Activated CD8-positive, alpha-beta memory T cell treated with anti-CD3 and anti-CD28 coated beads, Interleukin-2, amount 10 ng/mL, durations not matched to agents 7 days and 5 days (primary cell): ENCODE results near the gene F13A1. TPM values are rescaled to one million over a fixed set of nuclear protein-coding genes. Genes with fewer than 3 reads are reported as not detected.

ENCODE experiments used
- ATAC-seq: fragments of 150-1000 bp; cut with Tn5 transposase; one replicate; pipeline ENCODE4 v1.10.0; 2021; ENCODE audit warnings: moderate library complexity
- CTCF ChIA-PET: fragments of 350-600 bp; sonication (Branson Sonifier 250); formaldehyde crosslinking; loops from one replicate; lab custom pipeline; 2021; ENCODE audit warnings: antibody characterized with exemption; lab: Charles Lee
- DNase-seq: peaks from one replicate; pipeline ENCODE4 v3.0.0-alpha.2; 2020
- H3K27ac Mint-ChIP-seq: one replicate; pipeline ENCODE4 v1.8.0; 2021; ENCODE audit warnings: mild to moderate bottlenecking, mixed read lengths
- H3K27me3 Mint-ChIP-seq: one replicate; pipeline ENCODE4 v1.8.0; 2021; ENCODE audit warnings: mixed read lengths
- H3K36me3 Mint-ChIP-seq: one replicate; pipeline ENCODE4 v1.8.0; 2021; ENCODE audit warnings: mild to moderate bottlenecking, mixed read lengths
- H3K4me1 Mint-ChIP-seq: one replicate; pipeline ENCODE4 v1.8.0; 2021; ENCODE audit warnings: mixed read lengths
- H3K4me3 Mint-ChIP-seq: one replicate; pipeline ENCODE4 v1.8.0; 2021; ENCODE audit warnings: mild to moderate bottlenecking, moderate library complexity, mixed read lengths
- H3K9me3 Mint-ChIP-seq: one replicate; pipeline ENCODE4 v1.8.0; 2022; ENCODE audit warnings: low read depth, mixed read lengths
- total RNA-seq, 2 experiments: library from RNA; stranded (reverse); gene quantifications; one replicate each; pipeline ENCODE4 v1.2.3, GENCODE V29; 2021

The F13A1 gene
- total RNA-seq, 2 experiments from 2014 or later = not detected

DNA sequence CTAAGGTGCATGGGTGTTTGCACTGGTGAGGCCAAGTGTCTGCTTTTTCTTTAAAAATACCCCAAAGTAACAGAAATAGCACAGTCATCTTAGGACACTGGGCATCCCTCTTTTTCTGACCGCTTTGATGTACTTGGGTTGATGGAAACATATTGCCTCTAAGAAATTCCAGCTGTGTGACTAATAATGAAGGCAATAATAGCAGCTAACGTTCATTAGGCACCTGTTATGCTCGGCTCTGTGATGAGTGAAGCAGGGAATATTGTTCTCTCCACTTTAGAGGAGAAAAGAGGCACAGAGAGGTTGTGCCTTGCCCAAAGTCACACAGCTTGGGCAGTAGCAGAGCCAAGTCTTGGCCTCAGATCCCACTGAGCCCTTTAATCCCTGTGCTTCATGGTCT lies 100.7 kb downstream of the F13A1 start:
- no peaks in the 10 kb centered on the region for H3K27me3 Mint-ChIP-seq
- no peak overlapping the region for H3K4me3 Mint-ChIP-seq
- CTCF ChIA-PET = no interaction called here

DNA sequence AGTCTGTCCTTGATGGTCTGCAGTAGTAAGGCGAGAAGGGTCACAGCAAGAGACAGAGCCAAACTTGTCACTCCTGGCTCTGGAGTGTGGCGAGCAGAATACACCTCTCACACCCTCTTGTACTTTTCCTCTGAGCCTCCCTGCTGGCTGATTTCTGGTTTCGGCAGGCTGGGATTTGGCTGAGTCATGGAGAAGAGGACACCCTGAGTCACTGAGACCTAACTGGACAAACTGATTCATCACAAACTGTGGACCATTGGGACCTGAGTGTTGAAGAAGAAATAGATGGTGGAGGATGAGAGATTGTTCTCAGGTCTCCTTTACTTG lies 101.7 kb downstream of the F13A1 start:
- Mint-ChIP-seq H3K4me1 (no peaks in the 10 kb centered on the region), H3K27ac (no peak overlapping the region), H3K9me3 (no peaks in the 10 kb centered on the region), H3K36me3 (no peaks in the 10 kb centered on the region), H3K27me3 (no peaks in the 10 kb centered on the region), H3K4me3 (no peak overlapping the region)
- ATAC-seq (no peak), DNase-seq (no peak)
- CTCF ChIA-PET = no interaction called here

More for the DNA sequence above, 100.7 kb downstream of the F13A1 start:
- Mint-ChIP-seq H3K27ac (no peak overlapping the region), H3K36me3 (no peaks in the 10 kb centered on the region), H3K4me1 (no peaks in the 10 kb centered on the region), H3K9me3 (no peaks in the 10 kb centered on the region)
- DNase-seq = no peak
- no peak for ATAC-seq

DNA sequence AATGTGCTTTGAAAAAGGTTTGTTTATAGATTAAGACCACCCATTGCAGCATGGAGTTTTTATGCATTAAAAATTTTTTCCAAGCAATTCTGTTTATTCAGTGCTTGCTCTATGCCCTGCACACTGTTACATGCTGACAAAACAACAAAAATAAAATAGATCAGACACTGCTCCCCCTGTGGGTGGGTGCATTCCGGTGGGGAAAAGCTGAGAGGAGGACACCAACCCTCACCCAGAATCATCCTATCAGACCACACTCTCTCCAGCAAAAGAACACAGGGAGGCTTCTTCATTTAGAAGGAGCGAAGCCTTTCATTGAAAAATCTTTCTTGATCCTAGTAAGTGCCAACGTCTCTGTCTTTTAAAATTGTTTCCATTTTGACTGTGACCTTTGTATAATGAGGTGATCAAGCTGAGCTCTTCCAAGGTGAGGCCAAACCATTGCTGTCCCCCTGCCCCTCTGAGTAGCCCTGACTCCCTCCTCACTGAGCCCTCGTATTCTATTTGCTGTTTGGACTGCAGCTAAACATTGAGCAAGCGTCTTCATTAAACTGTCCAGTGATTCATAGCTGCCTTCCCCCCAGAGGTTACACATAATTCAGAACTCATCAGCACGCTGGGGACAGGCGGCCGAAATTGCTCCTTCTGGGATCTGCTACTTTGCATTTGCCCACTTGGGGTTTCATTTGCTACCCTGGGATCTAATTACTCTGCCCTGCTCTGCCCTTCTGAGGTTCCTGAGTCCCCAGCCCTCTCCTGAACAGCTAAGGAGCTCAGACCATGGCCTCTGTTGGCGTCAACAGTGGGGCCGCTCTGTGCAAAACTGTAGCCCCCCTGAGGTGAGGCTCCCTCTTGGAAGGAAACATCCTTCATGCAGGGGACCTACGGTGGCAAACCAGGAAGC lies 102.4 kb downstream of the F13A1 start:
- H3K4me3 Mint-ChIP-seq = no peak overlapping the region
- no peak overlapping the region for H3K27ac Mint-ChIP-seq
- H3K36me3 Mint-ChIP-seq = no peaks in the 10 kb centered on the region
- CTCF ChIA-PET = no interaction called here
- H3K4me1 Mint-ChIP-seq = no peaks in the 10 kb centered on the region
- ATAC-seq (no peak), DNase-seq (no peak)
- no peaks in the 10 kb centered on the region for H3K9me3 Mint-ChIP-seq
- H3K27me3 Mint-ChIP-seq = no peaks in the 10 kb centered on the region

GRCh38 chr6:6210994-6211393 lies 109.5 kb downstream of the F13A1 start:
- Mint-ChIP-seq H3K27ac (no peak overlapping the region), H3K9me3 (no peaks in the 10 kb centered on the region), H3K36me3 (no peaks in the 10 kb centered on the region), H3K4me3 (no peak overlapping the region), H3K27me3 (no peaks in the 10 kb centered on the region), H3K4me1 (no peaks in the 10 kb centered on the region)
- ATAC-seq = no peak
- DNase-seq = no peak
- CTCF ChIA-PET = no interaction called here

DNA sequence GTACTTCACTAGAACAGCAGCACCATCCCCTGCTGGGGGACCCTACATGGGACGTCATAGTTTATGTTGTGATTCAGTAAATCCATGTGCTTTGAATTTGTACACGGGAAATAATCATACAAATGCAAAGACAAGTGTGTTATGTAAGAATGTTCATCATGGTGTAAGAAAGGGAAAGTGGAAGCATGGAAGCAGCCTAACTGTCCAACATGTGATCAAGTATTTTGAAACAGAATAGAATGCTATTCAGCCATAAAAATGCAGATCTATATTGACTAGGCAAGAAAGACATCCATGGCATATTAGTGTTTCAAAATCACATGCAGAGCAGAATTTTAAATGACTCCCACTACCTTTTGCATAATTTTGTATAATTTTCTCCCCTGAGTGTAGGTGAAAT lies 117.6 kb downstream of the F13A1 start:
- Mint-ChIP-seq H3K4me3 (no peak overlapping the region), H3K27me3 (peaks cover 6% of the 10 kb centered on the region), H3K27ac (no peak overlapping the region), H3K9me3 (no peaks in the 10 kb centered on the region), H3K36me3 (no peaks in the 10 kb centered on the region), H3K4me1 (no peaks in the 10 kb centered on the region)
- CTCF ChIA-PET = no interaction called here
- ATAC-seq (no peak), DNase-seq (no peak)

GRCh38 chr6:6201200-6201599 lies 119.3 kb downstream of the F13A1 start:
- H3K27ac Mint-ChIP-seq = no peak overlapping the region
- no peaks in the 10 kb centered on the region for H3K36me3 Mint-ChIP-seq
- no peaks in the 10 kb centered on the region for H3K9me3 Mint-ChIP-seq
- CTCF ChIA-PET = no interaction called here
- H3K4me3 Mint-ChIP-seq = no peak overlapping the region
- peaks cover 6% of the 10 kb centered on the region for H3K27me3 Mint-ChIP-seq
- DNase-seq (no peak), ATAC-seq (no peak)
- H3K4me1 Mint-ChIP-seq = no peaks in the 10 kb centered on the region

- Mint-ChIP-seq H3K27ac (no peak overlapping the region), H3K27me3 (peaks cover 6% of the 10 kb centered on the region), H3K9me3 (no peaks in the 10 kb centered on the region), H3K4me3 (no peak overlapping the region), H3K4me1 (no peaks in the 10 kb centered on the region), H3K36me3 (no peaks in the 10 kb centered on the region)
- CTCF ChIA-PET = no interaction called here
- DNase-seq (no peak), ATAC-seq (no peak)
These were observed 120.8 kb downstream of the F13A1 start for GRCh38 chr6:6199678-6200077.

GRCh38 chr6:6196762-6197161 lies 123.7 kb downstream of the F13A1 start:
- CTCF ChIA-PET = no interaction called here
- ATAC-seq = no peak
- no peaks in the 10 kb centered on the region for H3K27me3 Mint-ChIP-seq

GRCh38 chr6:6195080-6195479 lies 125.4 kb downstream of the F13A1 start:
- Mint-ChIP-seq H3K36me3 (no peaks in the 10 kb centered on the region), H3K4me3 (no peak overlapping the region), H3K27ac (no peak overlapping the region), H3K9me3 (no peaks in the 10 kb centered on the region), H3K27me3 (no peaks in the 10 kb centered on the region), H3K4me1 (no peaks in the 10 kb centered on the region)
- CTCF ChIA-PET = no interaction called here
- ATAC-seq = no peak
- no peak for DNase-seq

More at GRCh38 chr6:6196762-6197161, 123.7 kb downstream of the F13A1 start:
- Mint-ChIP-seq H3K27ac (no peak overlapping the region), H3K4me1 (no peaks in the 10 kb centered on the region), H3K9me3 (no peaks in the 10 kb centered on the region), H3K4me3 (no peak overlapping the region), H3K36me3 (no peaks in the 10 kb centered on the region)
- DNase-seq = no peak

DNA sequence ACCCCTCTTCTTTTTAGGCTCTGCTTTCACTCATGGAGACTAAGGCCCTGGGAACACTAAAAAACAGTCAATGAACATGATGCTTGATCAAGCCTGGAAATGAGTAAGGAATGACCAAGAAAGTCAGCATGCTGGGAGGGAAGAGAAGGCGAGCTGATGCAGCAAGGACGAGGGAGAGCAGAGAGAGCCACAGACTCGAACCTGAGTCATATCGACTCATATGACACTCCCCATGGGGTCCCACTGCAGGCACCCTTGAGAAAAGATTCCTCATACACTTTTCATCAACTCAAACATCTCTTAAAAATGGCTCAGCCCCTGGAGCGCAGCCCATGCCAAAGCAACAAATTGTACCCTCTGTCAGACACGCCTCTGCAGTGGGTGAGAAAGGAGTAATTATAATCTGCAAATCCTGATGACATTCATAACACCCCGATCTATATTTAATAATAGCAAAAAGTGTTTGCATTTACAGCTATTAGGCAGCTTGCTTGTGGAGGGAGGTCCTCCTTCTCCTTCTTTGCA lies 127.2 kb downstream of the F13A1 start:
- DNase-seq (no peak), ATAC-seq (no peak)
- CTCF ChIA-PET = no interaction called here
- H3K27ac Mint-ChIP-seq = no peak overlapping the region
- H3K4me1 Mint-ChIP-seq = no peaks in the 10 kb centered on the region
- no peaks in the 10 kb centered on the region for H3K36me3 Mint-ChIP-seq
- H3K27me3 Mint-ChIP-seq = no peaks in the 10 kb centered on the region
- no peak overlapping the region for H3K4me3 Mint-ChIP-seq
- no peaks in the 10 kb centered on the region for H3K9me3 Mint-ChIP-seq

DNA sequence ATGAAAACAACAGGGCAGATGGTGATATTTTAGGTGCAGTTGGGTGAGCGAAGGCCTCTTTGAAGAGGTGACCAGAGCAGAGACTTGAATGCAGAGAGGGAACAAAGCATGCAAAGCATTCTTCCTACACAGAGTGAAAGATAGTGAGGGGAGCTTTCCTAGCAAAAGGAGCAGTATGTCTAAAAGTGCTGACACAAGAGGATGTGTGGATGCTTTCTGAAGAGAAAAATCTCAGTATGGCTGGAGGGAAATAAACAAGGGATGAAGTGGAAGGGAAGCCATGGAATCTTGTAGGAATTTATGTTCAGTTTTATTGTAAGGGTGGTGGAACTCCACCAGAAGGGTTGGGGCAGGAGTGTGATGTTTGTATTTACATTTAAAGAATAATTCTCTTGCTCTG lies 128.6 kb downstream of the F13A1 start:
- ATAC-seq (no peak), DNase-seq (no peak)
- Mint-ChIP-seq H3K4me1 (no peaks in the 10 kb centered on the region), H3K27me3 (no peaks in the 10 kb centered on the region), H3K4me3 (no peak overlapping the region), H3K36me3 (no peaks in the 10 kb centered on the region), H3K27ac (no peak overlapping the region), H3K9me3 (no peaks in the 10 kb centered on the region)
- CTCF ChIA-PET = no interaction called here

DNA sequence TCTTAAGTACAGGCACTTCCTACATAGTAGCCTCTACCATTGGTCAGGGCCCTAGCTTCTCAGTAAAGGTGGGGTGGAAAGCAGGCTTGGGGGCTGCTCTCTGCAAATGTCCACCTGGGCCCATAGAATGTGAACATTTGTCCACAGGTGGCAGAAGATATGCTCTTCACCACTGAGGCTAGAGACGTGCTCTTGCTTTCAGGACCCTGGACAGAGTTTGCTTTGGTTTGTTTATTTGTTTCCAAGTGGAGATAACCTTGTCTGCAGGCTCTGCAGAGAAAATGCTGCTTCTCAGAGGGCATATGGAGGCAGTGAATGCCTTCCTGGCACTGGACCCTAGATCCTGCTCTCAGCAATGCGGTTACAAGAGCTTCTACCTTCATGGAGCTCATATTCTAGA lies 129.0 kb downstream of the F13A1 start:
- no peaks in the 10 kb centered on the region for H3K9me3 Mint-ChIP-seq
- H3K36me3 Mint-ChIP-seq = no peaks in the 10 kb centered on the region
- no peak for ATAC-seq
- H3K4me1 Mint-ChIP-seq = no peaks in the 10 kb centered on the region
- H3K4me3 Mint-ChIP-seq = no peak overlapping the region
- DNase-seq = no peak
- H3K27ac Mint-ChIP-seq = no peak overlapping the region
- CTCF ChIA-PET = no interaction called here
- H3K27me3 Mint-ChIP-seq = no peaks in the 10 kb centered on the region

DNA sequence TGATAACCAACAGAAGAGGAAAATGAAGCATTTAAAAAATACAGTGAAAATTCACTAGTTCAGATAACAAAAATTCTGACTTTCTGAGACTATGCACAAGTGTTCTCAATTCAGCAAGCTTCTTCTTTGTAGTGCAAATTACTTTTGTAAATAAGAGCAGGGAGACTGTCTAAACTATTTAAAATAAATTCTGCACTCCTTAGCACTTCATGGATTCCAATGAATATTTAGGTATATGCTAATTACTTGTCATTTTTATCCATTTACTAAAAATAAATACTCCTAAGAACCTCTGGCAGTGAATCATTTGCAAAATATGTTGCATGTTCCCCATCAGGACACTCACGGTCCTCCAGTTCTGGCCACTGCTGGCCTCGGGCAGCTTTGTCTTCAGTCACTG lies 139.8 kb downstream of the F13A1 start:
- no peak overlapping the region for H3K27ac Mint-ChIP-seq
- no peak overlapping the region for H3K4me3 Mint-ChIP-seq
- peaks cover 6% of the 10 kb centered on the region for H3K27me3 Mint-ChIP-seq
- no peaks in the 10 kb centered on the region for H3K4me1 Mint-ChIP-seq
- peaks cover 3% of the 10 kb centered on the region for H3K9me3 Mint-ChIP-seq
- CTCF ChIA-PET = no interaction called here
- DNase-seq = no peak
- no peaks in the 10 kb centered on the region for H3K36me3 Mint-ChIP-seq
- no peak for ATAC-seq

GRCh38 chr6:6179858-6180623 lies 140.4 kb downstream of the F13A1 start:
- DNase-seq (no peak), ATAC-seq (no peak)
- no peaks in the 10 kb centered on the region for H3K36me3 Mint-ChIP-seq
- peaks cover 3% of the 10 kb centered on the region for H3K9me3 Mint-ChIP-seq
- no peak overlapping the region for H3K27ac Mint-ChIP-seq
- CTCF ChIA-PET = no interaction called here
- no peak overlapping the region for H3K4me3 Mint-ChIP-seq
- H3K27me3 Mint-ChIP-seq = peaks cover 6% of the 10 kb centered on the region
- no peaks in the 10 kb centered on the region for H3K4me1 Mint-ChIP-seq
